Nephron (organoid): ENCODE measurements around the gene MALAT1.

ENCODE experiments used
- H3K27ac Mint-ChIP-seq, 3 experiments: 2 replicates each; pipeline ENCODE4 v1.8.0; 2020; ENCODE audit warnings: mixed read lengths in 3 of 3, mild to moderate bottlenecking in 2 of 3, moderate library complexity in 1 of 3
- H3K27me3 Mint-ChIP-seq: 2 replicates; pipeline ENCODE4 v1.8.0; 2021; ENCODE audit warnings: low read depth, mild to moderate bottlenecking, moderate library complexity, mixed read lengths
- H3K36me3 Mint-ChIP-seq: 2 replicates; pipeline ENCODE4 v1.8.0; 2020; ENCODE audit warnings: low read depth, mixed read lengths
- H3K4me1 Mint-ChIP-seq: 2 replicates; pipeline ENCODE4 v1.8.0; 2020; ENCODE audit warnings: mixed read lengths
- H3K4me3 Mint-ChIP-seq, 3 experiments: 2 replicates each; pipeline ENCODE4 v1.8.0; 2020; ENCODE audit warnings: mild to moderate bottlenecking in 3 of 3, mixed read lengths in 3 of 3, moderate library complexity in 2 of 3
- H3K9me3 Mint-ChIP-seq: 2 replicates; pipeline ENCODE4 v1.8.0; 2020; ENCODE audit warnings: mixed read lengths
- TF ChIP-seq, protein P1 (sequence below), 3 experiments: fragments of 200-600 bp; sonication (generic); IDR thresholded peaks; one replicate each; pipeline ENCODE4 v1.5.0; 2021; ENCODE audit warnings: antibody characterized with exemption in 3 of 3; ENCODE audit not compliant: unreplicated experiment in 3 of 3

Gene MALAT1

GRCh38 chr11:65498042-65498726 lies 661 bp upstream of the MALAT1 start:
- no peaks in the 10 kb centered on the region for H3K27me3 Mint-ChIP-seq
- TF ChIP-seq, protein P1, sequence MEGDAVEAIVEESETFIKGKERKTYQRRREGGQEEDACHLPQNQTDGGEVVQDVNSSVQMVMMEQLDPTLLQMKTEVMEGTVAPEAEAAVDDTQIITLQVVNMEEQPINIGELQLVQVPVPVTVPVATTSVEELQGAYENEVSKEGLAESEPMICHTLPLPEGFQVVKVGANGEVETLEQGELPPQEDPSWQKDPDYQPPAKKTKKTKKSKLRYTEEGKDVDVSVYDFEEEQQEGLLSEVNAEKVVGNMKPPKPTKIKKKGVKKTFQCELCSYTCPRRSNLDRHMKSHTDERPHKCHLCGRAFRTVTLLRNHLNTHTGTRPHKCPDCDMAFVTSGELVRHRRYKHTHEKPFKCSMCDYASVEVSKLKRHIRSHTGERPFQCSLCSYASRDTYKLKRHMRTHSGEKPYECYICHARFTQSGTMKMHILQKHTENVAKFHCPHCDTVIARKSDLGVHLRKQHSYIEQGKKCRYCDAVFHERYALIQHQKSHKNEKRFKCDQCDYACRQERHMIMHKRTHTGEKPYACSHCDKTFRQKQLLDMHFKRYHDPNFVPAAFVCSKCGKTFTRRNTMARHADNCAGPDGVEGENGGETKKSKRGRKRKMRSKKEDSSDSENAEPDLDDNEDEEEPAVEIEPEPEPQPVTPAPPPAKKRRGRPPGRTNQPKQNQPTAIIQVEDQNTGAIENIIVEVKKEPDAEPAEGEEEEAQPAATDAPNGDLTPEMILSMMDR (IDR thresholded peaks at IDR 0.05; ENCODE audit: unreplicated experiment in 3 of 3) = no peak
- H3K4me1 Mint-ChIP-seq = peaks cover 31% of the 10 kb centered on the region
- H3K36me3 Mint-ChIP-seq = no peaks in the 10 kb centered on the region
- peaks cover 2% of the 10 kb centered on the region for H3K9me3 Mint-ChIP-seq
- H3K4me3 Mint-ChIP-seq = no peak overlapping the region
- no peak overlapping the region for H3K27ac Mint-ChIP-seq

GRCh38 chr11:65498727-65498976 lies 193 bp upstream of the MALAT1 start:
- H3K9me3 Mint-ChIP-seq = peaks cover 2% of the 10 kb centered on the region
- peaks cover 27% of the 10 kb centered on the region for H3K4me1 Mint-ChIP-seq
- no peaks in the 10 kb centered on the region for H3K36me3 Mint-ChIP-seq
- no peak overlapping the region for H3K27ac Mint-ChIP-seq
- no peak overlapping the region for H3K4me3 Mint-ChIP-seq
- H3K27me3 Mint-ChIP-seq = no peaks in the 10 kb centered on the region
- TF ChIP-seq, protein P1 (IDR thresholded peaks at IDR 0.05; ENCODE audit: unreplicated experiment in 3 of 3) = no peak

- peaks cover 2% of the 10 kb centered on the region for H3K9me3 Mint-ChIP-seq
- no peak overlapping the region for H3K4me3 Mint-ChIP-seq
- H3K36me3 Mint-ChIP-seq = no peaks in the 10 kb centered on the region
- H3K27ac Mint-ChIP-seq = no peak overlapping the region
- H3K4me1 Mint-ChIP-seq = peaks cover 24% of the 10 kb centered on the region
- no peaks in the 10 kb centered on the region for H3K27me3 Mint-ChIP-seq
- TF ChIP-seq, protein P1 (IDR thresholded peaks at IDR 0.05; ENCODE audit: unreplicated experiment in 3 of 3) = no peak
These were observed 1.0 kb downstream of the MALAT1 start for GRCh38 chr11:65499713-65500386.

GRCh38 chr11:65500387-65501185 lies 1.7 kb downstream of the MALAT1 start:
- TF ChIP-seq, protein P1 (IDR thresholded peaks at IDR 0.05; ENCODE audit: unreplicated experiment in 3 of 3) = no peak
- Mint-ChIP-seq H3K9me3 (peaks cover 2% of the 10 kb centered on the region), H3K36me3 (peaks cover 3% of the 10 kb centered on the region), H3K27ac (no peak overlapping the region), H3K27me3 (no peaks in the 10 kb centered on the region), H3K4me3 (no peak overlapping the region), H3K4me1 (peaks cover 26% of the 10 kb centered on the region)

- H3K9me3 Mint-ChIP-seq = peaks cover 2% of the 10 kb centered on the region
- no peak overlapping the region for H3K27ac Mint-ChIP-seq
- peaks cover 9% of the 10 kb centered on the region for H3K36me3 Mint-ChIP-seq
- TF ChIP-seq, protein P1 (IDR thresholded peaks at IDR 0.05; ENCODE audit: unreplicated experiment in 3 of 3) = no peak
- H3K4me1 Mint-ChIP-seq = peaks cover 27% of the 10 kb centered on the region
- H3K27me3 Mint-ChIP-seq = no peaks in the 10 kb centered on the region
- no peak overlapping the region for H3K4me3 Mint-ChIP-seq
These were observed 2.3 kb downstream of the MALAT1 start for GRCh38 chr11:65501186-65501471.
